ENCODE measurements around the gene DDX50. TPM values are rescaled to one million over a fixed set of nuclear protein-coding genes. Genes with fewer than 3 reads are reported as not detected.
"Not testable (repeated sequence)": the region's sequence is repeated elsewhere in the genome, so short reads cannot be mapped to it uniquely, and the experiment has no call there.

DDX50 gene
- total RNA-seq, 4 donors from 2014 or later = 44.6 to 76.3 (median 49.1) TPM

GRCh38 chr10:68934994-68935393, 33.9 kb downstream of the DDX50 start:
- Histone ChIP-seq H3K36me3 (no peaks in the 10 kb centered on the region), H3K9me3 (no peaks in the 10 kb centered on the region), H3K27ac (no peak overlapping the region), H3K4me1 (no peaks in the 10 kb centered on the region), H3K27me3 (no peaks in the 10 kb centered on the region), H3K4me3 (no peak overlapping the region)
- DNase-seq = no peak
- intact Hi-C loops (cut with DNase I; ENCODE audit: low total_unique reads) = no loop called here
- no peak for TF ChIP-seq POLR2A (IDR thresholded peaks at IDR 0.05)
- TF ChIP-seq CTCF (IDR thresholded peaks at IDR 0.05) = no peak

GRCh38 chr10:68938117-68938516, 37.0 kb downstream of the DDX50 start:
- Histone ChIP-seq H3K36me3 (no peaks in the 10 kb centered on the region), H3K27me3 (no peaks in the 10 kb centered on the region), H3K27ac (no peak overlapping the region), H3K4me1 (no peaks in the 10 kb centered on the region), H3K4me3 (no peak overlapping the region), H3K9me3 (no peaks in the 10 kb centered on the region)
- TF ChIP-seq CTCF (IDR thresholded peaks at IDR 0.05) (no peak), POLR2A (IDR thresholded peaks at IDR 0.05) (no peak)
- intact Hi-C loops (cut with DNase I; ENCODE audit: low total_unique reads) = no loop called here
- no peak for DNase-seq

GRCh38 chr10:68938884-68939283, 37.8 kb downstream of the DDX50 start:
- no peaks in the 10 kb centered on the region for H3K9me3 ChIP-seq
- no peak overlapping the region for H3K4me3 ChIP-seq
- intact Hi-C loops (cut with DNase I; ENCODE audit: low total_unique reads) = no loop called here
- DNase-seq = no peak
- H3K27ac ChIP-seq = no peak overlapping the region
- no peaks in the 10 kb centered on the region for H3K4me1 ChIP-seq
- no peaks in the 10 kb centered on the region for H3K27me3 ChIP-seq
- TF ChIP-seq POLR2A (IDR thresholded peaks at IDR 0.05) (no peak), CTCF (IDR thresholded peaks at IDR 0.05) (no peak)
- H3K36me3 ChIP-seq = no peaks in the 10 kb centered on the region

GRCh38 chr10:68940917-68941316, 39.8 kb downstream of the DDX50 start:
- H3K36me3 ChIP-seq; H3K27ac ChIP-seq; H3K4me3 ChIP-seq; intact Hi-C loops (cut with DNase I; ENCODE audit: low total_unique reads); H3K9me3 ChIP-seq; H3K27me3 ChIP-seq; H3K4me1 ChIP-seq; DNase-seq: not testable (repeated sequence)

GRCh38 chr10:68950598-68950997, 49.5 kb downstream of the DDX50 start:
- Histone ChIP-seq H3K27me3 (no peaks in the 10 kb centered on the region), H3K27ac (no peak overlapping the region), H3K9me3 (no peaks in the 10 kb centered on the region), H3K36me3 (no peaks in the 10 kb centered on the region), H3K4me1 (peaks cover 0 to 5% of the 10 kb centered on the region in 2 donors), H3K4me3 (no peak overlapping the region)
- TF ChIP-seq CTCF (IDR thresholded peaks at IDR 0.05) (no peak), POLR2A (IDR thresholded peaks at IDR 0.05) (no peak)
- DNase-seq = no peak
- intact Hi-C loops (cut with DNase I; ENCODE audit: low total_unique reads) = no loop called here

- H3K36me3 ChIP-seq = no peaks in the 10 kb centered on the region
- H3K9me3 ChIP-seq = no peaks in the 10 kb centered on the region
- no peak for DNase-seq
- peak overlapping the region in 1 of 2 donors; percentile 58 for H3K4me3 ChIP-seq
- H3K27me3 ChIP-seq = no peaks in the 10 kb centered on the region
- intact Hi-C loops (cut with DNase I; ENCODE audit: low total_unique reads) = no loop called here
- no peak overlapping the region for H3K27ac ChIP-seq
- no peak for TF ChIP-seq CTCF (IDR thresholded peaks at IDR 0.05)
- no peak for TF ChIP-seq POLR2A (IDR thresholded peaks at IDR 0.05)
- peaks cover 5 to 6% of the 10 kb centered on the region in 2 donors for H3K4me1 ChIP-seq
Measured at GRCh38 chr10:68954904-68955303, 53.8 kb downstream of the DDX50 start.
